ENCODE results near the gene ETV6.

- TF ChIP-seq POLR2AphosphoS5 (IDR thresholded peaks at IDR 0.05; ENCODE audit: low read depth, low read length) (no peak), SIN3A (IDR thresholded peaks at IDR 0.05; ENCODE audit: borderline replicate concordance, insufficient read depth, low read length) (no peak), REST (IDR thresholded peaks at IDR 0.05; ENCODE audit: insufficient read depth in 1 of 2, low read depth in 2 of 2, low read length in 2 of 2) (no peak), TAF1 (IDR thresholded peaks at IDR 0.05; ENCODE audit: borderline replicate concordance, insufficient read depth, low read length) (no peak), FOXP2 (optimal IDR thresholded peaks at IDR 0.05; ENCODE audit: borderline replicate concordance, extremely low read depth, extremely low read length, insufficient read depth) (no peak)
These were observed 108.1 kb downstream of the ETV6 start for GRCh38 chr12:11757531-11757930.
